ENCODE measurements around the gene XXYLT1.
"Not testable (repeated sequence)": the region's sequence is repeated elsewhere in the genome, so short reads cannot be mapped to it uniquely, and the experiment has no call there.

GRCh38 chr3:195228886-195229285 lies 42.1 kb downstream of the XXYLT1 start:
- not testable (repeated sequence) for TF ChIP-seq JUN (CRISPR knock-in tag; IDR thresholded peaks at IDR 0.05); CTCF (IDR thresholded peaks at IDR 0.05); NR1H2 (CRISPR knock-in tag; IDR thresholded peaks at IDR 0.05); GABPB1 (CRISPR knock-in tag; IDR thresholded peaks at IDR 0.05); ATF6 (CRISPR knock-in tag; IDR thresholded peaks at IDR 0.05); HMGXB4 (CRISPR knock-in tag; IDR thresholded peaks at IDR 0.05); IRF2 (CRISPR knock-in tag; IDR thresholded peaks at IDR 0.05; ENCODE audit: borderline replicate concordance, low read depth); FOXP4 (CRISPR knock-in tag; IDR thresholded peaks at IDR 0.05); ZSCAN18 (CRISPR knock-in tag; IDR thresholded peaks at IDR 0.05); CREB1 (CRISPR knock-in tag; IDR thresholded peaks at IDR 0.05); AR (CRISPR knock-in tag; IDR thresholded peaks at IDR 0.05); ZNF512 (CRISPR knock-in tag; IDR thresholded peaks at IDR 0.05; ENCODE audit: borderline replicate concordance); AFF4 (CRISPR knock-in tag; IDR thresholded peaks at IDR 0.05; ENCODE audit: borderline replicate concordance)

Measured in WTC11 (cell line).